Lower leg skin (tissue), 4 donors: ENCODE results near the gene ZSCAN5C. TPM values are rescaled to one million over a fixed set of nuclear protein-coding genes. Genes with fewer than 3 reads are reported as not detected.
"Not testable (repeated sequence)": the region's sequence is repeated elsewhere in the genome, so short reads cannot be mapped to it uniquely, and the experiment has no call there.

Source experiments
- DNase-seq, 2 donors: peaks; one replicate each; pipeline ENCODE4 v3.0.0-alpha.2; 2019; ENCODE audit warnings: low spot score in 2 of 2
- H3K4me3 ChIP-seq: fragments of 200-600 bp; sonication (generic); 2 replicates; pipeline ENCODE4 v1.5.1; 2017; ENCODE audit warnings: mild to moderate bottlenecking, low read depth; ENCODE audit not compliant: poor library complexity, severe bottlenecking
- POLR2A ChIP-seq, 2 donors: fragments of 450-650 bp; IDR thresholded peaks; one replicate each; pipeline ENCODE4 v1.6.1; 2016 to 2017; ENCODE audit warnings: antibody characterized with exemption in 2 of 2, mild to moderate bottlenecking in 1 of 2, moderate library complexity in 1 of 2
- WGBS, 2 donors: methylation state at CpG; one replicate each; pipeline ENCODE4 v1.1.5; 2018; 5-methylcytosine and 5-hydroxymethylcytosine counted together
- intact Hi-C: fragments of 100-400 bp; cut with DNase I; formaldehyde crosslinking; loops from one replicate; pipeline ENCODE4 v1.15.0; 2023; ENCODE audit warnings: low total_unique reads
- total RNA-seq, 4 donors: library from RNA; depleted of rRNA; stranded (reverse); fragments of >200 nt; gene quantifications; one replicate each; pipeline ENCODE4 v1.1.0, GENCODE V29; 2016
- TF ChIP-seq, protein P1 (sequence below), 3 donors: fragments of 450-650 bp; IDR thresholded peaks; one replicate each; pipeline ENCODE4 v1.5.1; 2016; ENCODE audit warnings: antibody characterized with exemption in 3 of 3, mild to moderate bottlenecking in 3 of 3, moderate library complexity in 2 of 3

The ZSCAN5C gene
- total RNA-seq, 4 donors from 2014 or later, result not detected

DNA sequence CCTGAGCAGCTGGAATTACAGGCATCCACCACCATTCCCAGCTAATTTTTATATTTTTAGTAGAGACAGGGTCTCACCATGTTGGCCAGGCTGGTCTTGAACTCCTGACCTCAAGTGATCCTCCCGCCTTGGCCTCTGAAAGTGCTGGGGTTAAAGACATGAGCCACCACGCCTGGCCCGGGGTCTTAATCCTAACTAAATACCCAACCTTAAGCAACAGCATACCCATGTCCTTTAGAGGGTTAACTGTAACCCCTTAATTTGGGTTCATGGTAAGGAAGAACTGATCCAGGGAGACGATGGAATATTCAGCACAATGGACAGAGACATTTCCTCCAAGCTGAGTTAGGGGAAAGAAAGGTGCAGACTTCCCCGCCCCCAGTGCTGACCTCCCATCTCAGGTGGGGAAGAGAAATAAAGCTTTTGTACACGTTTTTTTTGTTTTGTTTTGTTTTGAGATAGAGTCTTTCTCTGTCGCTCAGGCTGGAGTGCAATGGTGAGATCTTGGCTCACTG is 35.0 kb upstream of the ZSCAN5C start:
- intact Hi-C loops, result no loop called here
- DNase-seq, result no peak
- 47 to 48% methylated on average over 7 of the region's 7 CpGs for WGBS, 2 donors
- no peak overlapping the region for H3K4me3 ChIP-seq
- TF ChIP-seq, protein P1, sequence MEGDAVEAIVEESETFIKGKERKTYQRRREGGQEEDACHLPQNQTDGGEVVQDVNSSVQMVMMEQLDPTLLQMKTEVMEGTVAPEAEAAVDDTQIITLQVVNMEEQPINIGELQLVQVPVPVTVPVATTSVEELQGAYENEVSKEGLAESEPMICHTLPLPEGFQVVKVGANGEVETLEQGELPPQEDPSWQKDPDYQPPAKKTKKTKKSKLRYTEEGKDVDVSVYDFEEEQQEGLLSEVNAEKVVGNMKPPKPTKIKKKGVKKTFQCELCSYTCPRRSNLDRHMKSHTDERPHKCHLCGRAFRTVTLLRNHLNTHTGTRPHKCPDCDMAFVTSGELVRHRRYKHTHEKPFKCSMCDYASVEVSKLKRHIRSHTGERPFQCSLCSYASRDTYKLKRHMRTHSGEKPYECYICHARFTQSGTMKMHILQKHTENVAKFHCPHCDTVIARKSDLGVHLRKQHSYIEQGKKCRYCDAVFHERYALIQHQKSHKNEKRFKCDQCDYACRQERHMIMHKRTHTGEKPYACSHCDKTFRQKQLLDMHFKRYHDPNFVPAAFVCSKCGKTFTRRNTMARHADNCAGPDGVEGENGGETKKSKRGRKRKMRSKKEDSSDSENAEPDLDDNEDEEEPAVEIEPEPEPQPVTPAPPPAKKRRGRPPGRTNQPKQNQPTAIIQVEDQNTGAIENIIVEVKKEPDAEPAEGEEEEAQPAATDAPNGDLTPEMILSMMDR (IDR thresholded peaks at IDR 0.05), result no peak
- no peak for TF ChIP-seq POLR2A (IDR thresholded peaks at IDR 0.05)

DNA sequence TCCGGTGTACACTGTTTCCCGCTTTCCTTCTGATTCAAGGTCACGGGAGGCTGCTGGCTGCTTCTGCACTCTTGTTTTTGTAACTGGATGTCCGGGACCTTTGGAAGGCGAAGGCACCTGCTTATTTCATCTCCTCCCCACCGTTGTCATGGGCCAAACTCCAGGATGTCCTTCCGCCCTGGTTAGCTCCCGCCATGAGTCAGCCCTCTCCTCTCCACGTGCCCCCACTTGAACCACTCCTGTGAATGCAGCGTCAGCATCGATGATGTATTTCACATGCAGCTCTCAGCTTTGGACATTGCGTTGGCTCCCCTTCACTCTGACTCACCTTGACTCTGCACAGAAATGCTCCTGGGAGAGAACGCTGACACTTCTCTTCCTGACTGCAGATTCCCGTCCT is 31.8 kb upstream of the ZSCAN5C start:
- intact Hi-C loops, result no loop called here
- WGBS, 2 donors, result 54 to 60% methylated on average over 14 of the region's 14 CpGs
- DNase-seq, result no peak
- TF ChIP-seq, protein P1 (IDR thresholded peaks at IDR 0.05), result no peak
- TF ChIP-seq POLR2A (IDR thresholded peaks at IDR 0.05), result no peak
- no peak overlapping the region for H3K4me3 ChIP-seq

DNA sequence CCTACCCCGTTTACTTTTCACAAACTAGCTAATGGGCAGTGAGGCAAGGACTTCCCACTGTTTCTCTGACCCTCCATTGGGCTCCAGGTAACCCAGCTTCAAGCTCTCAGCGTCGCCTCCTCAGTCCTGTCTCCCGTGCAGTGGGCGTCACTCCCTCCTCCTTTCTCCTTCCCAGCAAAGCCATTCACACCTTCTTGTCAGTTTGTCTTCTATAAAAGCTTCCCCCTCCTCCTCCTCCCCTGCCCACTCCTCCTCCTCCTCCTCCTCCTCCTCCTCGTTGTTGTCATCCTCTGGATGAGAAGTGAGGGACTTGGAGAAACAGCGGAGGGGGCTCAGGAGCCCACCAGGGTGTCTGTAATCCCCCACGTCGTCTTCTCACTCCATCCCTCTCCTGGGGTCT is 28.0 kb upstream of the ZSCAN5C start:
- DNase-seq, result no peak
- no peak overlapping the region for H3K4me3 ChIP-seq
- TF ChIP-seq, protein P1 (IDR thresholded peaks at IDR 0.05), result no peak
- no peak for TF ChIP-seq POLR2A (IDR thresholded peaks at IDR 0.05)
- intact Hi-C loops, result no loop called here
- 17 to 30% methylated on average over 9 of the region's 9 CpGs for WGBS, 2 donors

DNA sequence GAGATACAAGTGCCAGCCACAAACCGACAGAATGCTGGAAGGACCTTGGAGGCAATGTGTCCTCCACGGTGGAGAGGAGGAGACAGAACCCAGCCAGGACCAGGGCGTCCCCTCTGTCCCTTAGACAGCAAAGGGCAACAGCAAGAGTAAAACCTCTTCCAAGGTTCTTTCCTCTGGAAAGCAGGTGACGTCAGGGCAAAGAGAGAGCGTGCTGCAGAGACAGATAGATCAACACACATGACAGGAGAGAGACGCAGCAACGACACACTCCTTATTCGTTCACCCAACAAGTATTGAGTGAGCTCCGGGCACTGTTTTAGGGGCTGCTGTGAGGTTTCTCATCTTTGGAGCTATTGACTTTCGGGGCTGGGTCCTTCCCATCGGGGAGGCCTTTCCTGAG is 27.5 kb upstream of the ZSCAN5C start:
- DNase-seq, result no peak
- H3K4me3 ChIP-seq, result no peak overlapping the region
- intact Hi-C loops, result no loop called here
- WGBS, 2 donors, result 50 to 53% methylated on average over 10 to 11 of the region's 11 CpGs
- no peak for TF ChIP-seq POLR2A (IDR thresholded peaks at IDR 0.05)
- TF ChIP-seq, protein P1 (IDR thresholded peaks at IDR 0.05), result no peak

DNA sequence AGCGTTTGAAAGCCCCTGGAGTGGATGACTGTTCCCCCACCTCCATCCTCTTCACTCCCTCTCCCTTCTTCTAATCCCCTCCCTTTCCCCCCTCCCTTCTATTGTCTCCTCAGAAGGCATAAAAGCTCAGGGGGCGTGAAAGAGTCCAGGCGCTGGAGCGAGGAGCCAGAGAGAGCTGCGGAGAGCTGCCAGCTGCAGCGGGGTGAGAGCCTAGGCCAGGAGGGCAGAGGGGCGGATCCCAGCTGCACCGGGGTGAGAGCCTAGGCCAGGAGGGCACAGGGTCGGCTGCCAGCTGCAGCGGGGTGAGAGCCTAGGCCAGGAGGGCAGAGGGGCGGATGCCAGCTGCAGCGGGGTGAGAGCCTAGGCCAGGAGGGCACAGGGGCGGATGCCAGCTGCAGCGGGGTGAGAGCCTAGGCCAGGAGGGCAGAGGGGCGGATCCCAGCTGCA is 26.2 kb upstream of the ZSCAN5C start, which contains the start of gene GALP:
TSS of gene GALP (plus strand) at position 148 of the 447 bp plus-strand sequence. CDS start 1,101 bp downstream, outside the sequence.
- DNase-seq, intact Hi-C loops, H3K4me3 ChIP-seq: not testable (repeated sequence)
- WGBS, 2 donors, result 37 to 44% methylated on average over 15 of the region's 15 CpGs

DNA sequence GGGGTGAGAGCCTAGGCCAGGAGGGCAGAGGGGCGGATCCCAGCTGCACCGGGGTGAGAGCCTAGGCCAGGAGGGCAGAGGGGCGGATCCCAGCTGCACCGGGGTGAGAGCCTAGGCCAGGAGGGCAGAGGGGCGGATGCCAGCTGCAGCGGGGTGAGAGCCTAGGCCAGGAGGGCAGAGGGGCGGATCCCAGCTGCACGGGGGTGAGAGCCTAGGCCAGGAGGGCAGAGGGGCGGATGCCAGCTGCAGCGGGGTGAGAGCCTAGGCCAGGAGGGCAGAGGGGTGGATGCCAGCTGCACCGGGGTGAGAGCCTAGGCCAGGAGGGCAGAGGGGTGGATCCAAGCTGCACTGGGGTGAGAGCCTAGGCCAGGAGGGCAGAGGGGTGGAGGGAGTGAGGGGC is 25.8 kb upstream of the ZSCAN5C start:
- H3K4me3 ChIP-seq, intact Hi-C loops, DNase-seq: not testable (repeated sequence)
- 22 to 43% methylated on average over 1 to 11 of the region's 11 CpGs for WGBS, 2 donors

DNA sequence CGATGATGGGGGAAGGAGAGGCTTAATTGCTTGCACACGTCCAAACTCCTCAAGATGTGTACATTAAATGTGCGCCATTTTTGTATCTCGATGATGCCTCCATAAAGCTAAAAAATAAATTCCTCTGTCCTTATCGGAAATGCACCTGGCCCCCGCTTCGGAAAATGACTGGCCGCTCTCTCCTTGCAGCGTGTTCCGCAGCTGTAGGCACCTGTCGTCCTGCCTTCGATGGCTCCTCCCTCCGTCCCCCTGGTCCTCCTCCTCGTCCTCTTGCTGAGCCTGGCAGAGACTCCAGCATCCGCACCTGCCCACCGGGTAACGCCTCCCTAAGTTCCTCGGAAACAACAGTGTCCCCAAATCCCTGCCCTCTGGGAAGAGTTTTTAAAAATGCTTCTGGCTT is 25.2 kb upstream of the ZSCAN5C start:
- no peak for DNase-seq
- TF ChIP-seq, protein P1 (IDR thresholded peaks at IDR 0.05), result no peak
- no peak for TF ChIP-seq POLR2A (IDR thresholded peaks at IDR 0.05)
- WGBS, 2 donors, result 71 to 74% methylated on average over 18 of the region's 18 CpGs
- H3K4me3 ChIP-seq, result no peak overlapping the region
- intact Hi-C loops, result no loop called here
